Lung (tissue), 12 donors: ENCODE measurements around the gene MAST4. TPM values are rescaled to one million over a fixed set of nuclear protein-coding genes. Genes with fewer than 3 reads are reported as not detected.

Experiments
- ATAC-seq: fragments of 200-7000 bp; cut with Tn5 transposase; one replicate; pipeline ENCODE4 v1.9.1; 2020; ENCODE audit warnings: moderate number of reproducible peaks; ENCODE audit not compliant: insufficient read depth, low FRiP score
- DNase-seq, 3 donors: peaks; one replicate each; pipeline ENCODE4 v3.0.0-alpha.2; 2013 to 2017
- H3K27ac ChIP-seq, 2 donors: one replicate each; pipeline ENCODE4 v1.5.1; 2013; ENCODE audit warnings: mild to moderate bottlenecking in 2 of 2, moderate library complexity in 2 of 2, control low read depth in 1 of 2, inconsistent platforms in 1 of 2, low read depth in 1 of 2, low read length in 1 of 2
- H3K27me3 ChIP-seq, 3 donors: one replicate each; pipeline ENCODE4 v1.5.1; 2013; ENCODE audit warnings: low read length in 2 of 3; ENCODE audit not compliant: control insufficient read depth in 3 of 3, insufficient read depth in 3 of 3
- H3K36me3 ChIP-seq, 4 donors: one replicate each; pipeline ENCODE4 v1.5.1; 2013; ENCODE audit warnings: low read length in 4 of 4, mild to moderate bottlenecking in 1 of 4, moderate library complexity in 1 of 4; ENCODE audit not compliant: control insufficient read depth in 4 of 4, insufficient read depth in 4 of 4
- H3K4me1 ChIP-seq, 5 donors: one replicate each; pipeline ENCODE4 v1.5.1; 2013; ENCODE audit warnings: low read length in 5 of 5, mild to moderate bottlenecking in 2 of 5, moderate library complexity in 1 of 5; ENCODE audit not compliant: control insufficient read depth in 5 of 5, insufficient read depth in 5 of 5
- H3K4me3 ChIP-seq: one replicate; pipeline ENCODE4 v1.5.1; 2013; ENCODE audit warnings: mild to moderate bottlenecking, control low read depth, moderate library complexity
- H3K9ac ChIP-seq, 2 donors: one replicate each; pipeline ENCODE4 v1.5.1; 2013; ENCODE audit warnings: low read length in 2 of 2, control low read depth in 1 of 2; ENCODE audit not compliant: insufficient read depth in 1 of 2
- H3K9me3 ChIP-seq, 4 donors: one replicate each; pipeline ENCODE4 v1.5.1; 2013; ENCODE audit warnings: low read length in 3 of 4, mild to moderate bottlenecking in 1 of 4, moderate library complexity in 1 of 4; ENCODE audit not compliant: control insufficient read depth in 4 of 4, insufficient read depth in 3 of 4
- WGBS, 2 donors: extraction: QIAGEN DNeasy Blood & Tissue Kit; methylation state at CpG; one replicate each; pipeline ENCODE4 v1.1.7; 2013; 5-methylcytosine and 5-hydroxymethylcytosine counted together
- polyA plus RNA-seq, 2 donors: library from polyadenylated mRNA; stranded (reverse); fragments of 200-250 nt; gene quantifications; one replicate each; pipeline ENCODE4 v1.2.1, GENCODE V29; 2013
- total RNA-seq, 2 donors: library from RNA; depleted of rRNA in 1 of 2; stranded (reverse); fragments of >200 nt in 1 of 2; gene quantifications; one replicate each; pipeline ENCODE4 v1.2.1, GENCODE V29; 2014 to 2021
- TF ChIP-seq, protein P1 (sequence below): IDR thresholded peaks from 2 replicates; pipeline ENCODE4 v1.5.1; 2012; ENCODE audit warnings: mild to moderate bottlenecking; ENCODE audit errors: control extremely low read depth, extremely low read depth
- donor health status: control.
- donor health status: control.
- donor health status: Bipolar disorder and iron deficiency.
- donor health status: healthy.
- donor health status: DM: yes; HTN: yes; CAD: no.

Gene MAST4
- total and polyA plus RNA-seq, 4 donors = 13.9 to 153 (median 46.2) TPM

DNA sequence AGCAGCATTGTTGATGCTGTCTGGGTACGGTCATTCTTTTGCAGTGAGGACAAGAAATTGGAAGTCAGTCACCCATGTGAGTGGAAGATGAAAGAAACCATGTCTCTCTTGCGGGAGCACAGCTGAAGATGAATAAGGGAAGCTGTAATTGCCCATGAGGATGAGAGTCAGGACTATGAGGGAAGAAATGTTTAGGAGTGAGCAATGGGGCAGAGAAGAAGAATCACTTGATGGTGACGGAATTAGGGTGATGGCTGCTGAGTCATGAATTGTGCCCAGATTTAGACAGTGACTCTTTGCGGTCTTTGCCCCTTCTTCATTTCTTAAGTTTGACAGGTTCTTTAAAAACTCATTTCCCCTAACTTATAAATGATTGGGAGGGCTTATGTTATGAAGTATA, 183.3 kb downstream of the MAST4 start:
- Histone ChIP-seq H3K36me3 (no peaks in the 10 kb centered on the region), H3K27ac (no peak overlapping the region), H3K27me3 (no peaks in the 10 kb centered on the region), H3K9ac (no peak overlapping the region), H3K4me1 (peaks cover 0 to 9% (median 0%) of the 10 kb centered on the region in 5 donors), H3K4me3 (no peak overlapping the region), H3K9me3 (no peaks in the 10 kb centered on the region)
- DNase-seq (no peak), ATAC-seq (no peak)
- 92 to 93% methylated on average over 4 of the region's 4 CpGs for WGBS, 2 donors
- TF ChIP-seq, protein P1, sequence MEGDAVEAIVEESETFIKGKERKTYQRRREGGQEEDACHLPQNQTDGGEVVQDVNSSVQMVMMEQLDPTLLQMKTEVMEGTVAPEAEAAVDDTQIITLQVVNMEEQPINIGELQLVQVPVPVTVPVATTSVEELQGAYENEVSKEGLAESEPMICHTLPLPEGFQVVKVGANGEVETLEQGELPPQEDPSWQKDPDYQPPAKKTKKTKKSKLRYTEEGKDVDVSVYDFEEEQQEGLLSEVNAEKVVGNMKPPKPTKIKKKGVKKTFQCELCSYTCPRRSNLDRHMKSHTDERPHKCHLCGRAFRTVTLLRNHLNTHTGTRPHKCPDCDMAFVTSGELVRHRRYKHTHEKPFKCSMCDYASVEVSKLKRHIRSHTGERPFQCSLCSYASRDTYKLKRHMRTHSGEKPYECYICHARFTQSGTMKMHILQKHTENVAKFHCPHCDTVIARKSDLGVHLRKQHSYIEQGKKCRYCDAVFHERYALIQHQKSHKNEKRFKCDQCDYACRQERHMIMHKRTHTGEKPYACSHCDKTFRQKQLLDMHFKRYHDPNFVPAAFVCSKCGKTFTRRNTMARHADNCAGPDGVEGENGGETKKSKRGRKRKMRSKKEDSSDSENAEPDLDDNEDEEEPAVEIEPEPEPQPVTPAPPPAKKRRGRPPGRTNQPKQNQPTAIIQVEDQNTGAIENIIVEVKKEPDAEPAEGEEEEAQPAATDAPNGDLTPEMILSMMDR = no peak

DNA sequence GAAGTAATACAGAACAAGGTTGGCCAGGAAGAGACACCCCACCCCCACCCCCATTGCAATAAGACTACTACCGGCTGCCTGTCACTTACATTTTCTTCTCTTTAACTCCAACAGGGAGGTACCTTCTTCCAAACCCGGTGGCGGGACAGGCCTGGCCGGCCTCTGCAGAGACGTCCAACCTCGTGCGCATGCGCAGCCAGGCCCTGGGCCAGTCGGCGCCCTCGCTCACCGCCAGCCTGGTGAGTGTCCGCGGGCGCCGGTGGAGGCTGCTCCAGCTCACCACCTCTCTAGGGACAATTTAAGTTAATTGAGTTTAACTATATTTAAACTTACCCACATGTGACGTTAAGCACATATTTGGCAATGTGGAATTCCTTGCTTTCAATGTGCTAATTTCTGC, 192.4 kb downstream of the MAST4 start:
- H3K36me3 ChIP-seq = peaks cover 0 to 14% (median 0%) of the 10 kb centered on the region in 4 donors
- TF ChIP-seq, protein P1 = no peak
- no peaks in the 10 kb centered on the region for H3K27me3 ChIP-seq
- peaks cover 0 to 10% (median 2%) of the 10 kb centered on the region in 5 donors for H3K4me1 ChIP-seq
- H3K9me3 ChIP-seq = no peaks in the 10 kb centered on the region
- no peak overlapping the region for H3K4me3 ChIP-seq
- ATAC-seq (no peak), DNase-seq (no peak)
- no peak overlapping the region for H3K27ac ChIP-seq
- no peak overlapping the region for H3K9ac ChIP-seq
- WGBS, 2 donors = 93 to 94% methylated on average over 17 of the region's 17 CpGs

DNA sequence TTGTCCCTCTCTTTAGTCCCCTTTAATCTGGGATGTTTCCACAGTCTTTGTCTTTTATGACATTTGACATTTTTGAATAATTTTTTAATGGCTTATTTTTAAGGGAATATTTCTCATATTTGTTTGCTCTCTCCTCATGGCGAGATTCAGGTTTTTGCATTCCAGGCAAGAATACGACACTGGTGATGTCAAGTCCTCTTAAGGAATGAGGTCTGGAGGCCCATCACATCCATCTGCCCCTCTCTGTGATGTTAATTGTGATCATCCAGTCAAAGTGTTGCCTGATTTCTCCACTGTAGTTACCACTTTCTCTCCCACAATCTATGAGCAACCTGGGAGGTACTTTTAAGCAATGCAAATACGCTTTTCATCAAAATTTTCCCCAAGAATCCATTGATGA, 193.2 kb downstream of the MAST4 start:
- 95 to 96% methylated on average over 3 of the region's 3 CpGs for WGBS, 2 donors
- Histone ChIP-seq H3K27ac (no peak overlapping the region), H3K4me3 (no peak overlapping the region), H3K36me3 (peaks cover 0 to 14% (median 0%) of the 10 kb centered on the region in 4 donors), H3K27me3 (no peaks in the 10 kb centered on the region), H3K9ac (no peak overlapping the region), H3K4me1 (peaks cover 0 to 10% (median 2%) of the 10 kb centered on the region in 5 donors), H3K9me3 (no peaks in the 10 kb centered on the region)
- TF ChIP-seq, protein P1 = no peak
- DNase-seq (no peak), ATAC-seq (no peak)

DNA sequence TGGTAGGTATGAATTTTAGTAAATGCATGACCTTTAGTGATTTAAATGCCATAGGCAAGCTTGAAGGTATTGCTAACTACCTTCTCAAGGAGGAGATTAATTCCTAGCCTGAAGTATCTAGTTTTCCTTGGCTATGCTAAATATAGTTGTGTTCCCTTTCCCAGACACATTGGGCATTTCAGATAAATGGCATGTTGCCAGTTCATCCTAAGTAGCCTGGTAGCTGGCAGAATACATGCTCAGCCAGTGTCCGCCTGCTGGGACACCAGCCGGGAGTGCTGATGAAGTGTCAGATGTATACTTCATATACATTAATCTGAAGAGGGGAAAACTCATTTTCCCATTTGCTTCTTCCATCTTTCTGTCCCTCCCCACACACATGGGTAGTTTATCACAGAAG, 196.9 kb downstream of the MAST4 start:
- Histone ChIP-seq H3K9me3 (no peaks in the 10 kb centered on the region), H3K4me1 (peaks cover 0 to 18% (median 2%) of the 10 kb centered on the region in 5 donors), H3K36me3 (peaks cover 0 to 14% (median 0%) of the 10 kb centered on the region in 4 donors), H3K27me3 (no peaks in the 10 kb centered on the region), H3K9ac (no peak overlapping the region), H3K27ac (no peak overlapping the region), H3K4me3 (no peak overlapping the region)
- WGBS, 2 donors = 92% methylated on average over 2 of the region's 2 CpGs
- ATAC-seq (no peak), DNase-seq (no peak)
- TF ChIP-seq, protein P1 = no peak
